ENCODE results near the gene APP.

DNA sequence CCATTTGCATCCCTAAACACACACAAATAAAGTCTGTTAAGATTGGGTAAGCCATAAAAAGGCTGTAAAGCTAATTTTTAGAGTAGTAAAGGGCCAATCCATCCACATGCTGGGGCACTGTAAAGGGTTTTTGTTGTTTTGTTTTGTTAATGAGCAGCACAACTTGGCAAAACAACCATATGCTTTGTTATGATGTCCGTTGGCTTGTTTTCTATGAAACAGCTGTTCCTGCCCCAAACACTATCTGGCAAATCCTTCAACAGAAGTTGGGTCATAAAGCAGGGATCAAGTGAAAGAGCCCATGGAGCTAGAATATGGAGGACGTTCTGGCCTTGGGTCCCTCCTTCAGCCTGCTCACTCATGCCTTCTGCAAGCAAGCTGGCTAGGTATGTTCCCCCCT is 183.6 kb downstream of the APP start:
- TF ChIP-seq, protein P1, sequence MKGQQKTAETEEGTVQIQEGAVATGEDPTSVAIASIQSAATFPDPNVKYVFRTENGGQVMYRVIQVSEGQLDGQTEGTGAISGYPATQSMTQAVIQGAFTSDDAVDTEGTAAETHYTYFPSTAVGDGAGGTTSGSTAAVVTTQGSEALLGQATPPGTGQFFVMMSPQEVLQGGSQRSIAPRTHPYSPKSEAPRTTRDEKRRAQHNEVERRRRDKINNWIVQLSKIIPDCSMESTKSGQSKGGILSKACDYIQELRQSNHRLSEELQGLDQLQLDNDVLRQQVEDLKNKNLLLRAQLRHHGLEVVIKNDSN (IDR thresholded peaks at IDR 0.05; ENCODE audit: borderline replicate concordance, extremely low read length, insufficient read depth, low read depth, low read length), result no peak
- no peak for TF ChIP-seq EP300 (IDR thresholded peaks at IDR 0.05; ENCODE audit: borderline replicate concordance in 1 of 2, control insufficient read depth in 1 of 2, low read depth in 2 of 2, low read length in 2 of 2)
- TF ChIP-seq TAF1 (IDR thresholded peaks at IDR 0.05; ENCODE audit: borderline replicate concordance, low read depth, low read length), result no peak
- no peak for TF ChIP-seq BACH1 (IDR thresholded peaks at IDR 0.05; ENCODE audit: borderline replicate concordance)
- TF ChIP-seq, protein P2, sequence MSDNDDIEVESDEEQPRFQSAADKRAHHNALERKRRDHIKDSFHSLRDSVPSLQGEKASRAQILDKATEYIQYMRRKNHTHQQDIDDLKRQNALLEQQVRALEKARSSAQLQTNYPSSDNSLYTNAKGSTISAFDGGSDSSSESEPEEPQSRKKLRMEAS (IDR thresholded peaks at IDR 0.05; ENCODE audit: low read depth, low read length), result no peak
- TF ChIP-seq NFYB (IDR thresholded peaks at IDR 0.05; ENCODE audit: insufficient read depth, low read depth, low read length), result no peak
- no peak for TF ChIP-seq POLR2A (IDR thresholded peaks at IDR 0.05; ENCODE audit: low read depth, low read length)

All from GM12878 (cell line).